Kidney glomerular epithelial cell (primary cell): ENCODE results near the gene MVB12B.

Experiments used
- DNase-seq: peaks from one replicate; lab custom pipeline; 2025; lab: John Stamatoyannopoulos, UW

MVB12B gene

GRCh38 chr9:126407114-126407870 is 80.7 kb downstream of the MVB12B start:
- no peak for DNase-seq

GRCh38 chr9:126408004-126408403 is 81.4 kb downstream of the MVB12B start:
- DNase-seq: no peak

GRCh38 chr9:126410229-126410628 is 83.6 kb downstream of the MVB12B start:
- no peak for DNase-seq

DNA sequence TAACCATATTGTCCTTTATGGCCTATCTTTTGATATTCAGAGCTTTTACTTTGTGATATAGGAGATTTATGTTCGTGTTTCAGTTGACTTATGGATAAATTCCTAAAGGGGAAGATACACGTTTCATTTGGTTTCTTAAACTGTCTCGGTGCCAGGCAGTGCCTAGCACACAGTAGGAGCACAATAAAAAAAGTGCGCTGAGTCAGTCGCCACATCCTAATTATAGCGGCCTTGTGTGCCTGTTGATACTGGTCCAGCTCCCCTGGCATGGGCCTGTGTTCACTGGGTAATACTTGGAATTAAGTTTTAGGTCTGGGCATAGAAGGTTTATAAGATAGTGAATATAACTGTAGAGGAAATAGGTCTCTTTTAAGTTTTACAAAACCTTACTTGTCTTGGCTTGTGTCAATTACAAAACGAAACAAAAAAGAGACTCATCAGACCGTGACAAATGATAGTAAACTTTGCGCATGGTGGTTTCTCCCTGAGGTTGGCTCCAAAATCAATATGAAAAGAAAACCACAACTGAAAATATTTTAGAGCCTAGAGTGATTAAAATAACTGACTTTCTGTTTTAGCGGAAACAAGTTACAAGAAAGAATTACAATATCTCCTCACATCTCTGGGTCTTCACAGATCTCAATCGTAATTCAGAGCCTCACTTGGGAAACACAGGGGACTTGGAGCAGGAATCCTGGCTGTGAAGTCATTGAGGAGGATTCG is 84.8 kb downstream of the MVB12B start:
- peak; percentile 63 for DNase-seq

GRCh38 chr9:126411948-126412284 is 85.3 kb downstream of the MVB12B start:
- DNase-seq: no peak

GRCh38 chr9:126412905-126413304 is 86.3 kb downstream of the MVB12B start:
- DNase-seq: no peak

DNA sequence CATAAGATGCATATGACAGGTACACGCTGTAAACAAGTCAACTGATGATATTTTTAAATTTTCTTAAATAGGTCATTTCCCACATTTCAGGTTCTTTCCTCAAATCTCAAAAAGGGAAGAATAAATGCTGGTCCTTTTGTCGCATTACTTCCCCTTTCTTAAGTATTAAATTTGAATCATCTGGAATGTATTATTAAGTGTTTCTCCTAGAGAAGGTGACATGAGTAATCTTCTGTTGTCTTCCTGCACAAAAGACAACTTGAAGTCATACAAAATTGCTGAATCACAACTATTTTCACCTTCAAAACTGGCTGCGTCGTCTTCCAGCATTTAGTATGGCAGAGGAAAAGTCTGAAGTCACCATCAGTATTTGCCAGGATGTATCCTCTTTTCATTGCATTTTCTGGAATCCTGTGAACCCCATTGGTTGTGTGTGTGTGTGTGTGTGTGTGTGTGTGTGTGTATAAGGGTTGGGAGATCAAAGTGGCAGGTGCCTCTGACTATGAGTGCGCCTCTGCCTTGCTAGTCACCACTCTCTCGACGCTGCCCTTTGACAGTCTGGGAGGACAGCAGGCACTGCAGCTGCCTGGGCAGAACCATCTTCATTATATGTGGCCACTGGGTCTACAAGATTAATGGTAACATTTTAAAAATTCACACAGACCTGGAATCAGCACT is 86.9 kb downstream of the MVB12B start:
- no peak for DNase-seq

DNA sequence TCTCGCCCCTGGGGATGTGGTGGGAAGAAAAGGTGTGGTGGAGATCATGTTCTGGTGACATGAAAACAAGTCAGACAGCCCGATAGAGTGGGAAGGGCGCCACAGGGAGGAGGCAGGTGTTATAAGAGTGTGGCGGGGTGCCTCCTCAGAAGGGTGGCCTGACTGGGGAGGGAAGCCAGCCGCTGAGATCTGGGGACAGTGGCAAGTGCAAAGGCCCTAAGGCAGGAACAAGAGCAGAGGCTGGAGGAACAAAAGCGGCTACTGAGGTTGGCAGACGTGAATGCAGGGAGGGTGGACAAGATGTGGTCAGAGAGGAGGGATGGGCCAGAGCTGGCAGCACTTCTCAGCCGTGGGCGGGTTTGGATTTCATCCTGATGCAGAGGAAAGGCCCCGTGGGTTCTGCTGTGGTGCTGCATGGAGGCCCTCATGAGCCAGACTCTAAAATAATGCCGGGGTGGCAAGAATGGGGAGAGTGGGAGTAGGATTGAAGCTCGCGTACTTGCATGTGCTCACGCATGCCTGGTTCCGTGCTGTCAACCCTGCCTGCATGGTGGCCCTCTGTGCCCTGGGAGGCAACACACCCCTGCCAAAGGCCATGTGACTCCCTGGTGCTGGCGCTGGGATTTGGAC is 89.2 kb downstream of the MVB12B start:
- no peak for DNase-seq

- DNase-seq: no peak
These were observed 90.4 kb downstream of the MVB12B start for GRCh38 chr9:126417043-126417442.

GRCh38 chr9:126417684-126418083 is 91.1 kb downstream of the MVB12B start:
- DNase-seq: no peak

DNA sequence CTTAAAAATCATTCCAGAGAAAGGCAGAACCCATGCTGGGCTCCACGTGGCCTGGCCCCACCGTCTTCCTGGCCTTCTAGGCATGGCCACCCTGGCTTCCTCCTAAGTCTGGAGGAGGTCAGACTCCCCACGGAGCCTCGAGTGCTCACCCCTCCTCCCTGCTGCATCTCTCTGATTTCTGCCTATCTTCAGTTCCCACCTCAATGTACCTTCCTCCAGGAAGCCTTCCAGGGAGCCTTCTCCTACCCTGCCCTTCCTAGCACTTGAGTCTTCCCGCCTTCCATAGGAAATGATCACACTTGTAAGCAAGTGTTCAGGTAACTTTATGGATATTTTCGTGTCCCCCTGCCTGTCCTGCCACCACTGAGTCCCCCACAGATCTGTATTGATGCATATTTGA is 92.0 kb downstream of the MVB12B start:
- DNase-seq: no peak

- no peak for DNase-seq
These were observed 92.8 kb downstream of the MVB12B start for GRCh38 chr9:126419475-126419874.

- DNase-seq: no peak
These were observed 93.5 kb downstream of the MVB12B start for GRCh38 chr9:126420135-126420534.

DNA sequence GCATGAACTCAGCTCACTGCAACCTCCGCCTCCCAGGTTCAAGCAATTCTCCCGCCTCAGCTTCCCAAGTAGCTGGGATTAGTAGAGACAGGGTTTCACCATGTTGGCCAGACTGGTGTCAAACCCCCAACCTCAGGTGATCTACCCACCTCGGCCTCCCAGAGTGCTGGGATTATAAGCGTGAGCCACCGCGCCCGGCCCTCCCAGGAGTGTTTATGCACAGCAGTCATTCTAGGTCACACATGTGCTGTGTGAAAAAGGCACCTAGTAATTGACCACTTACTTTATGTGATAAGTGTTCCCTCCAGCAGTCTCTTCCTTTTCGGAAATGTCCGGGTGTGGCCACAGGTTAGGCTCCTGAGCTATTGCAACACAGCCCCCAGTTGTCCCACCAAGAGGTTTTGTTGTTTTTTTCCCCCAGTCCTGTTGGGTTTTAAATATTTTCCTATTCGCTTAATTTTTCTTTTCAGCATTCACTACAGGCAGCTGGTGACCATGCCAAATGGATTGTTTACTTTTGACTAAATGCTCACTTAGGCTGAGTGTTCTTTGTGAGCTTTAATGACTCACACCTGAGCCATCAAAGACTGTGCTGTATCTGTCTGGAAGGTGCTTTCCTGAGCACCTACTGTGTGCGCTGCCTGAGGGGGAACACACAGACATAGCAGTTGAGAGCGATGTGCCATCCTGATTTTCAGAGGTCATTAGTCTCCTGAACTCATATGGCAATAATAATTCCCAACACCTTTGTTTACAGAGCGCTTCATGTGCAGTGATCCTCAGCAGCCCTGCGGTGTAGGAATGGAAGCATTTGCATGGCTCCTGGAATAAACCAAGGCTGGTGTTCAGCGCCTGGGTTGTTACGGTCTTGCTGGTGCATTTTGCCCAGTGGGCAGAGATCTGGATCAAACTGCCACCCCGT is 94.3 kb downstream of the MVB12B start:
- peak; percentile 39 for DNase-seq

DNA sequence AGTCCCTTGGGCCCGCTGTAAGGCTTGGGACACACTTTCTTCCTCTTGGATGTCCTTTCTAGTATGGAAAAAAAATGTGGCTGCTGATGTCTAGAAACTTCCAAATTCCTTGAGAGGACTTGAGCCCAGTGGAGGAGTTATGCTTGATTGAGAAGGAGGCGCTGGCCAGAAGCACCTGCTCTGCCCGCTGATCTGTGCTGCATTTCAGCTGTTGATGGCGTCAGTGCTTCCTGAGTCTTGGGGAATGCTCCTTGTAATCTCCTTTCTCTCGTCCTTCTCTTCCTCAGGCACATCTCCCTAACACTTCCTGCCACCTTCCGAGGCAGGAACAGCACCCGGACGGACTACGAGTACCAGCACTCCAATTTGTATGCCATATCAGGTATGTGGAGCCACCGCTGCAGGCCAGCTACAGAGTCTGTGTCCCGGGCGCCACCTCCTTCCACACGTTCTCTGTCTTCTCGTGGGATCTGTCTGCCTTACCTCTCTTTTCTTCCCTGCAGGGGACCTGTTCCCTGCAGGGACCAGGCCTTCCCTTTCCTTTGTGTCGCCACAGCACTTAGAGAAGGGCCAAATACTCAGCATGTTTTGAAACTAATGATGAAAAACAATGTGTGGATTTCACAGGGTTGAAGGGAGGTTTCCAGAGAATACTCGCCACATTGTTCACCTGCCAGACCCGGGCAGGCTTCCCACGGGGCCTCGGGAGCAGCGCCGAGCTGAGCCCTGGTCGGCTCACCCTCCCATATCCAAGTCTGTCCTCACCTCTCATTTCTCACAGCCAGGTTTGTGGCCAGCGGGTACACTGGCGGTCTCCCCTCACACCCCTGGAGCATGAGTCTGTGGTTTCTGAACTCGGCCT is 95.2 kb downstream of the MVB12B start:
- DNase-seq: no peak

DNA sequence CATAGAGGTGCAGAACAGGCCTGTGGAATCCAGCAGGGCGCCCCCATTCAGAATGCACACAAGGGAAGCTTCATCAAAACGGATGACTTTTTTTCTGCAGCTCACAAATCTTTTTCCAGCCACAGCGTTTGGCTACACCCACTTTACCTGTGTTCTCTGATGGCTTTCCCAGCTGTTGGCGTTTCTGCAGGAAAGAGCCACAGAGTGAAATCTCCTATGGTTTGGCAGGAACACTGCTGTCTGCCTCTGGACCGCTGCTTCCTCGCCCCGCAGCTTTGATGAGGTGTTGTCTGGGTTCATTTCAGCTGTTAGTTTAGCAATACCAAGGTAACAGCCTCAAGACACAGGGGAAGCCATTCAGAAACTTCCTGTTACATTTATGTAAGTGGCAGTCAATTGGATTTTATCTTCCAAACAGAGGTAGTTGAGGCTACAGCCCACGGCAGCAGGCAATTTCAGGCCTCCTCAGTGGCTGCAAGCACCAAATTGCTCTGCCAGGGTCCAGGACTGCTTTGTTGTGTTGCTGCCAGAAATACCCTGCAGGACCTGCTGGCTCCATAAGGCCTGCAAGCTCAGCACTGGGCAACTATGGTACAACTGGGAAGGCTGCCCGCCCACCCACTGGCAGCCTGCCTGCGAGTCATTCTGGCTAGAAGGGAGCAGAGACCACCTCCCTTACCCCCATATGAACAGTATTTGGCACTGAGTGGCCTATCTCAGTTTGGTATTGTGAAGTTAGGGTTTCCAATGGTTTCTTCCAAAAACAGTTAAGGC is 96.7 kb downstream of the MVB12B start:
- no peak for DNase-seq

- DNase-seq: no peak
These were observed 97.2 kb downstream of the MVB12B start for GRCh38 chr9:126423916-126424185.

- DNase-seq: no peak
These were observed 97.9 kb downstream of the MVB12B start for GRCh38 chr9:126424511-126424910.

GRCh38 chr9:126428534-126429175 is 102.0 kb downstream of the MVB12B start:
- no peak for DNase-seq

DNA sequence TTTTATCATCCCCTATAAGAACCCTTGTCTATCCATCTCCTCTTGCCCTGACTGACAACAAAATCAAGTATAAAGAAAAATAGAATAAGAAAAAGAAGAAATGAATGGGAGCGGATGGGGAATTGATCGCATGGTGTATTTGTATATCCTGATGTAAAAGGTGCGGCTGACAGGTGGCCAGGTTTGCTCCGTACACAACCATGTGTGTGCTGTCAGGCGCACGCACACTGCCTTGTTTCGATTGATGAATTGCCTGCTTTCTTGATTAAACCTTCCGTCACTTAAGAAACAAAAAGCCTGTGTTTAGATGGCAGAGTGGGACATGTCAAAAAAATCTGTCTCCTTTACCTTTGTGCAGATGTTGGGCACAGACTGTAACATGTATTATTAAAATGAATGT is 102.6 kb downstream of the MVB12B start:
- no peak for DNase-seq
